ENCODE results near the gene SORCS2. TPM values are rescaled to one million over a fixed set of nuclear protein-coding genes. Genes with fewer than 3 reads are reported as not detected.

Gene SORCS2
- polyA plus RNA-seq, 1 donor from 2014 or later, result 1.0 TPM

DNA sequence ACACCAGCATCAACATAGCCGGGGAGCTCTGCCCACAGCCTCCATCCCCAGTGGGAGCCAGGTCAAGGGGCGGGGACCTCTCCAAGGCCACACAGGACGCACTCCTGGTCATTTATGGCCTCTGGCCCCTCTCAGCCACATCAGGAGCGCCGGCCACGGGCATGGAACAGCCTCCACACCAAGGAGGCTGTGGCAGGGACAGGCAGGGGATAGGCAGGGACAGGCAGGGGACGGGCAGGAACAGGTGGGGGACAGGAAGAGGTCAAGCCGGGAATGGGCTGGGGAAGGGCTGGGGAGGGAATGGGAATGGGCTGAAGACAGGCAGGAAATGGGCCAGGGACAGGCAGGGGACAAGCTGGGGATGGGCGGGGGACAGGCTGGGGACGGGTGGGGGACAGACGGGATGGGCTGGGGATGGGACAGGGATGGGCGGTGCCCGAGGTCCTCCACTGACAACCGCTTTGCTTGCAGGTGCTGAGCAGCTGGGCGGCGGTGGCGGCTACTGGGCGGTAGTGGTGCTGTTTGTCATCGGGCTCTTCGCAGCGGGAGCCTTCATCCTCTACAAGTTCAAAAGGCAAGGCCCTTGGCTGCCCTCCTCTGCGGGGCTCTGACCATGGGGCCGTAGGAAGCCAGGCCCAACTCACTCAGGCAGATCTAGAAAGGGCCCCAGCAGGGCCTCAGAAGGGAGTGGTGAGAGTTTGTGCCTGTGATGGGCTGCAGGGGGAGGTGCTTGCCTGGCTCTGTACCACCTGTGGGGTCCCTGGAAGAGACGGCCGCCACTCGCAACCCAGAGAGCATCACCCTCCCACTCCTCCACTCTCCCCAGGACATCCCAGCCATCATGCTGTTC, 541.7 kb downstream of the SORCS2 start:
- Histone ChIP-seq H3K4me3 (ENCODE audit: low read length) (no peak overlapping the region), H3K36me3 (ENCODE audit: insufficient read depth, low read length) (no peaks in the 10 kb centered on the region), H3K9ac (ENCODE audit: low read length) (no peak overlapping the region), H3K79me2 (replicated peaks; ENCODE audit: insufficient read depth, low read length) (no peaks in the 10 kb centered on the region), H3F3A (ENCODE audit: insufficient read depth, low read length, poor library complexity, severe bottlenecking) (no peaks in the 10 kb centered on the region), H2AFZ (ENCODE audit: low read depth, low read length) (no peak overlapping the region), H3K9me3 (ENCODE audit: low read length) (no peaks in the 10 kb centered on the region), H4K20me1 (ENCODE audit: insufficient read depth) (no peaks in the 10 kb centered on the region), H3K27me3 (ENCODE audit: insufficient read depth, low read depth, low read length) (no peaks in the 10 kb centered on the region), H3K4me2 (ENCODE audit: low read length) (no peak overlapping the region), H3K27ac (ENCODE audit: low read length) (no peak overlapping the region), H3K9me2 (ENCODE audit: insufficient read depth, low read length) (no peaks in the 10 kb centered on the region)
- TF ChIP-seq, protein P1, sequence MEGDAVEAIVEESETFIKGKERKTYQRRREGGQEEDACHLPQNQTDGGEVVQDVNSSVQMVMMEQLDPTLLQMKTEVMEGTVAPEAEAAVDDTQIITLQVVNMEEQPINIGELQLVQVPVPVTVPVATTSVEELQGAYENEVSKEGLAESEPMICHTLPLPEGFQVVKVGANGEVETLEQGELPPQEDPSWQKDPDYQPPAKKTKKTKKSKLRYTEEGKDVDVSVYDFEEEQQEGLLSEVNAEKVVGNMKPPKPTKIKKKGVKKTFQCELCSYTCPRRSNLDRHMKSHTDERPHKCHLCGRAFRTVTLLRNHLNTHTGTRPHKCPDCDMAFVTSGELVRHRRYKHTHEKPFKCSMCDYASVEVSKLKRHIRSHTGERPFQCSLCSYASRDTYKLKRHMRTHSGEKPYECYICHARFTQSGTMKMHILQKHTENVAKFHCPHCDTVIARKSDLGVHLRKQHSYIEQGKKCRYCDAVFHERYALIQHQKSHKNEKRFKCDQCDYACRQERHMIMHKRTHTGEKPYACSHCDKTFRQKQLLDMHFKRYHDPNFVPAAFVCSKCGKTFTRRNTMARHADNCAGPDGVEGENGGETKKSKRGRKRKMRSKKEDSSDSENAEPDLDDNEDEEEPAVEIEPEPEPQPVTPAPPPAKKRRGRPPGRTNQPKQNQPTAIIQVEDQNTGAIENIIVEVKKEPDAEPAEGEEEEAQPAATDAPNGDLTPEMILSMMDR (IDR thresholded peaks at IDR 0.05; ENCODE audit: poor library complexity, severe bottlenecking), result no peak
- TF ChIP-seq POLR2AphosphoS5 (IDR thresholded peaks at IDR 0.05) (no peak), SMC3 (conservative IDR thresholded peaks at IDR 0.05; ENCODE audit: poor library complexity) (no peak), MXI1 (conservative IDR thresholded peaks at IDR 0.05; ENCODE audit: poor library complexity, severe bottlenecking) (no peak)
- TF ChIP-seq, protein P2, sequence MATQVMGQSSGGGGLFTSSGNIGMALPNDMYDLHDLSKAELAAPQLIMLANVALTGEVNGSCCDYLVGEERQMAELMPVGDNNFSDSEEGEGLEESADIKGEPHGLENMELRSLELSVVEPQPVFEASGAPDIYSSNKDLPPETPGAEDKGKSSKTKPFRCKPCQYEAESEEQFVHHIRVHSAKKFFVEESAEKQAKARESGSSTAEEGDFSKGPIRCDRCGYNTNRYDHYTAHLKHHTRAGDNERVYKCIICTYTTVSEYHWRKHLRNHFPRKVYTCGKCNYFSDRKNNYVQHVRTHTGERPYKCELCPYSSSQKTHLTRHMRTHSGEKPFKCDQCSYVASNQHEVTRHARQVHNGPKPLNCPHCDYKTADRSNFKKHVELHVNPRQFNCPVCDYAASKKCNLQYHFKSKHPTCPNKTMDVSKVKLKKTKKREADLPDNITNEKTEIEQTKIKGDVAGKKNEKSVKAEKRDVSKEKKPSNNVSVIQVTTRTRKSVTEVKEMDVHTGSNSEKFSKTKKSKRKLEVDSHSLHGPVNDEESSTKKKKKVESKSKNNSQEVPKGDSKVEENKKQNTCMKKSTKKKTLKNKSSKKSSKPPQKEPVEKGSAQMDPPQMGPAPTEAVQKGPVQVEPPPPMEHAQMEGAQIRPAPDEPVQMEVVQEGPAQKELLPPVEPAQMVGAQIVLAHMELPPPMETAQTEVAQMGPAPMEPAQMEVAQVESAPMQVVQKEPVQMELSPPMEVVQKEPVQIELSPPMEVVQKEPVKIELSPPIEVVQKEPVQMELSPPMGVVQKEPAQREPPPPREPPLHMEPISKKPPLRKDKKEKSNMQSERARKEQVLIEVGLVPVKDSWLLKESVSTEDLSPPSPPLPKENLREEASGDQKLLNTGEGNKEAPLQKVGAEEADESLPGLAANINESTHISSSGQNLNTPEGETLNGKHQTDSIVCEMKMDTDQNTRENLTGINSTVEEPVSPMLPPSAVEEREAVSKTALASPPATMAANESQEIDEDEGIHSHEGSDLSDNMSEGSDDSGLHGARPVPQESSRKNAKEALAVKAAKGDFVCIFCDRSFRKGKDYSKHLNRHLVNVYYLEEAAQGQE (IDR thresholded peaks at IDR 0.05; ENCODE audit: borderline replicate concordance), result no peak

GRCh38 chr4:7734651-7735260, 542.4 kb downstream of the SORCS2 start:
- Histone ChIP-seq H3K27ac (ENCODE audit: low read length) (no peak overlapping the region), H3K9me2 (ENCODE audit: insufficient read depth, low read length) (no peaks in the 10 kb centered on the region), H3K4me2 (ENCODE audit: low read length) (no peak overlapping the region), H4K20me1 (ENCODE audit: insufficient read depth) (no peaks in the 10 kb centered on the region), H3F3A (ENCODE audit: insufficient read depth, low read length, poor library complexity, severe bottlenecking) (no peaks in the 10 kb centered on the region), H3K9me3 (ENCODE audit: low read length) (no peaks in the 10 kb centered on the region), H3K36me3 (ENCODE audit: insufficient read depth, low read length) (no peaks in the 10 kb centered on the region), H3K27me3 (ENCODE audit: insufficient read depth, low read depth, low read length) (no peaks in the 10 kb centered on the region), H3K4me3 (ENCODE audit: low read length) (no peak overlapping the region), H2AFZ (ENCODE audit: low read depth, low read length) (no peak overlapping the region), H3K9ac (ENCODE audit: low read length) (no peak overlapping the region), H3K79me2 (replicated peaks; ENCODE audit: insufficient read depth, low read length) (no peaks in the 10 kb centered on the region)
- TF ChIP-seq SMC3 (conservative IDR thresholded peaks at IDR 0.05; ENCODE audit: poor library complexity), result no peak
- TF ChIP-seq MXI1 (conservative IDR thresholded peaks at IDR 0.05; ENCODE audit: poor library complexity, severe bottlenecking), result no peak
- no peak for TF ChIP-seq TAF1 (IDR thresholded peaks at IDR 0.05; ENCODE audit: low read depth)
- TF ChIP-seq RAD21 (conservative IDR thresholded peaks at IDR 0.05), result no peak
- no peak for TF ChIP-seq EP300 (conservative IDR thresholded peaks at IDR 0.05; ENCODE audit: poor library complexity, severe bottlenecking)
- TF ChIP-seq POLR2AphosphoS5 (IDR thresholded peaks at IDR 0.05), result no peak
- no peak for TF ChIP-seq EZH2 (IDR thresholded peaks at IDR 0.05; ENCODE audit: borderline replicate concordance, insufficient read depth, low read length, poor library complexity, severe bottlenecking)
- TF ChIP-seq, protein P1 (IDR thresholded peaks at IDR 0.05; ENCODE audit: poor library complexity, severe bottlenecking), result no peak
- TF ChIP-seq, protein P2 (IDR thresholded peaks at IDR 0.05; ENCODE audit: borderline replicate concordance), result no peak

Data from neural cell (in vitro differentiated cells).